ENCODE results near the gene TRAF7. TPM values are rescaled to one million over a fixed set of nuclear protein-coding genes. Genes with fewer than 3 reads are reported as not detected.

TRAF7 gene
- total RNA-seq, 1 donor: 56.1 TPM

- Histone ChIP-seq H3K27me3 (ENCODE audit: insufficient read depth, low read length) (no peaks in the 10 kb centered on the region), H3K4me3 (ENCODE audit: insufficient read depth, low read length) (peak overlapping the region; percentile 98), H3K4me1 (ENCODE audit: insufficient read depth, low read length) (peaks cover 69% of the 10 kb centered on the region), H2AFZ (ENCODE audit: low read length) (no peak overlapping the region), H3K4me2 (ENCODE audit: insufficient read depth, low read length) (peak overlapping the region; percentile 98), H4K20me1 (ENCODE audit: insufficient read depth, low read length) (peaks cover 83% of the 10 kb centered on the region), H3K79me2 (ENCODE audit: insufficient read depth, low read length) (peaks cover 86% of the 10 kb centered on the region), H3K9me3 (ENCODE audit: low read depth, low read length) (no peaks in the 10 kb centered on the region), H3K27ac (ENCODE audit: low read depth, low read length) (peak overlapping the region; percentile 86), H3K36me3 (ENCODE audit: insufficient read depth, low read length) (peaks cover 34% of the 10 kb centered on the region)
- no peak for DNase-seq (ENCODE audit: insufficient read length, low spot score, missing footprints)
- TF ChIP-seq CTCF (IDR thresholded peaks at IDR 0.05; ENCODE audit: extremely low read depth, low read depth, low read length): no peak
Observed at GRCh38 chr16:2154533-2155090, 970 bp upstream of the TRAF7 start.

GRCh38 chr16:2155977-2156848 is 631 bp downstream of the TRAF7 start:
- Histone ChIP-seq H3K4me3 (ENCODE audit: insufficient read depth, low read length) (peak overlapping the region; percentile 91), H3K27ac (ENCODE audit: low read depth, low read length) (peak overlapping the region; percentile 98), H4K20me1 (ENCODE audit: insufficient read depth, low read length) (peaks cover 73% of the 10 kb centered on the region), H3K9me3 (ENCODE audit: low read depth, low read length) (no peaks in the 10 kb centered on the region), H3K79me2 (ENCODE audit: insufficient read depth, low read length) (peaks cover 93% of the 10 kb centered on the region), H3K36me3 (ENCODE audit: insufficient read depth, low read length) (peaks cover 31% of the 10 kb centered on the region), H2AFZ (ENCODE audit: low read length) (peak overlapping the region; percentile 63), H3K4me1 (ENCODE audit: insufficient read depth, low read length) (peaks cover 69% of the 10 kb centered on the region), H3K4me2 (ENCODE audit: insufficient read depth, low read length) (peak overlapping the region; percentile 100), H3K27me3 (ENCODE audit: insufficient read depth, low read length) (no peaks in the 10 kb centered on the region)
- TF ChIP-seq CTCF (IDR thresholded peaks at IDR 0.05; ENCODE audit: extremely low read depth, low read depth, low read length): no peak
- peak; percentile 96 for DNase-seq (ENCODE audit: insufficient read length, low spot score, missing footprints)

- Histone ChIP-seq H2AFZ (ENCODE audit: low read length) (no peak overlapping the region), H4K20me1 (ENCODE audit: insufficient read depth, low read length) (peaks cover 73% of the 10 kb centered on the region), H3K4me2 (ENCODE audit: insufficient read depth, low read length) (peak overlapping the region; percentile 100), H3K36me3 (ENCODE audit: insufficient read depth, low read length) (peaks cover 24% of the 10 kb centered on the region), H3K27me3 (ENCODE audit: insufficient read depth, low read length) (no peaks in the 10 kb centered on the region), H3K79me2 (ENCODE audit: insufficient read depth, low read length) (peaks cover 93% of the 10 kb centered on the region), H3K4me3 (ENCODE audit: insufficient read depth, low read length) (peak overlapping the region; percentile 91), H3K9me3 (ENCODE audit: low read depth, low read length) (no peaks in the 10 kb centered on the region), H3K4me1 (ENCODE audit: insufficient read depth, low read length) (peaks cover 63% of the 10 kb centered on the region), H3K27ac (ENCODE audit: low read depth, low read length) (peak overlapping the region; percentile 98)
- DNase-seq (ENCODE audit: insufficient read length, low spot score, missing footprints): no peak
- TF ChIP-seq CTCF (IDR thresholded peaks at IDR 0.05; ENCODE audit: extremely low read depth, low read depth, low read length): no peak
Observed at GRCh38 chr16:2156849-2157224, 1.3 kb downstream of the TRAF7 start.

Measured in osteoblast (primary cell).